Uterus (tissue), 4 donors: Measurements from ENCODE around the gene ZNF853. TPM values are rescaled to one million over a fixed set of nuclear protein-coding genes. Genes with fewer than 3 reads are reported as not detected.

ENCODE experiments used
- DNase-seq, 2 donors: peaks; one replicate each; pipeline ENCODE4 v3.0.0-alpha.2; 2019 to 2020
- H3K27ac ChIP-seq, 2 donors: fragments of 200-600 bp; sonication (generic); 1 replicate in 1 of 2; 2 replicates in 1 of 2; pipeline ENCODE4 v1.5.1; 2016 to 2018
- H3K27me3 ChIP-seq, 2 donors: fragments of 200-600 bp; sonication (generic); one replicate each; pipeline ENCODE4 v1.5.1; 2018 to 2019; ENCODE audit warnings: control low read depth in 1 of 2
- H3K36me3 ChIP-seq, 2 donors: fragments of 200-600 bp; sonication (generic); one replicate each; pipeline ENCODE4 v1.5.1; 2019; ENCODE audit warnings: control low read depth in 1 of 2
- H3K4me1 ChIP-seq, 2 donors: fragments of 200-600 bp; sonication (generic); one replicate each; pipeline ENCODE4 v1.5.1; 2018 to 2019; ENCODE audit warnings: control low read depth in 1 of 2
- H3K4me3 ChIP-seq, 2 donors: fragments of 200-600 bp; sonication (generic); 1 replicate in 1 of 2; 2 replicates in 1 of 2; pipeline ENCODE4 v1.5.1; 2018 to 2019; ENCODE audit warnings: mild to moderate bottlenecking in 1 of 2
- H3K9me3 ChIP-seq, 2 donors: fragments of 200-600 bp; sonication (generic); one replicate each; pipeline ENCODE4 v1.5.1; 2019; ENCODE audit warnings: control low read depth in 1 of 2
- POLR2A ChIP-seq, 2 donors: fragments of 450-650 bp; IDR thresholded peaks; one replicate each; pipeline ENCODE4 v1.6.1; 2016; ENCODE audit warnings: antibody characterized with exemption in 2 of 2, mild to moderate bottlenecking in 1 of 2, moderate library complexity in 1 of 2
- intact Hi-C: fragments of 100-400 bp; cut with DNase I; formaldehyde crosslinking; loops from one replicate; pipeline ENCODE4 v1.15.1; 2023; ENCODE audit warnings: low total_unique reads
- total RNA-seq, 4 donors: library from RNA; depleted of rRNA in 3 of 4; stranded (reverse); fragments of >200 nt in 3 of 4; gene quantifications; one replicate each; pipeline versions ENCODE4 v1.1.0 to v1.2.4, GENCODE V29; 2014 to 2023
- TF ChIP-seq, protein P1 (sequence below), 4 experiments: fragments of 200-600 bp in 2 of 4; fragments of 450-650 bp in 2 of 4; sonication (generic) in 2 of 4; IDR thresholded peaks; one replicate each; pipeline ENCODE4 v1.5.1; 2016 to 2019; ENCODE audit warnings: antibody characterized with exemption in 4 of 4, mild to moderate bottlenecking in 2 of 4, moderate library complexity in 1 of 4
- donor health status: DM: yes; HTN: yes; CAD: no.

The ZNF853 gene
- total RNA-seq, 4 donors from 2014 or later: 0.88 to 20.7 (median 11.8) TPM

- no peaks in the 10 kb centered on the region for H3K36me3 ChIP-seq
- no peak for DNase-seq
Measured at GRCh38 chr7:6643915-6644625, 28.7 kb downstream of the ZNF853 start.

DNA sequence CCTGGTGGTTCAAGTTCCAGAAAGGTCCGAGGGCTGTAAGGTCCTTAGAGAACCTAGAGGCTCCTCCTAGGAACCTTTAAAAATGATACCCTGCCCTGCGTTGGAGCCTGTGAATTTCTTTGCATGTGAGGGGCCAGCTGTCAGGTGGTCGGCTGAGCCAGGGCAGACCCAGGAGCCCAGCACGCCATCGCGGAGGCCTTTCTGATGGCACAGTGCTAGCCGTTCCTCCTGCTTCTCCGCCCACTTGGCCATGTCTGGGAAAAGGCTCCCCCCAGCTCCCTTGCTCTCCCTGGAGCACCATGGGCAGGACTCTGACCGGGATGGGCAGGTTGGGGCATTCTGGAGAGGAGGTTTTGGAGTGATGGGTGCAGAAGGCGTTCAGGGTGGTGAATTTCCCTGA, 29.3 kb downstream of the ZNF853 start:
- TF ChIP-seq, protein P1, sequence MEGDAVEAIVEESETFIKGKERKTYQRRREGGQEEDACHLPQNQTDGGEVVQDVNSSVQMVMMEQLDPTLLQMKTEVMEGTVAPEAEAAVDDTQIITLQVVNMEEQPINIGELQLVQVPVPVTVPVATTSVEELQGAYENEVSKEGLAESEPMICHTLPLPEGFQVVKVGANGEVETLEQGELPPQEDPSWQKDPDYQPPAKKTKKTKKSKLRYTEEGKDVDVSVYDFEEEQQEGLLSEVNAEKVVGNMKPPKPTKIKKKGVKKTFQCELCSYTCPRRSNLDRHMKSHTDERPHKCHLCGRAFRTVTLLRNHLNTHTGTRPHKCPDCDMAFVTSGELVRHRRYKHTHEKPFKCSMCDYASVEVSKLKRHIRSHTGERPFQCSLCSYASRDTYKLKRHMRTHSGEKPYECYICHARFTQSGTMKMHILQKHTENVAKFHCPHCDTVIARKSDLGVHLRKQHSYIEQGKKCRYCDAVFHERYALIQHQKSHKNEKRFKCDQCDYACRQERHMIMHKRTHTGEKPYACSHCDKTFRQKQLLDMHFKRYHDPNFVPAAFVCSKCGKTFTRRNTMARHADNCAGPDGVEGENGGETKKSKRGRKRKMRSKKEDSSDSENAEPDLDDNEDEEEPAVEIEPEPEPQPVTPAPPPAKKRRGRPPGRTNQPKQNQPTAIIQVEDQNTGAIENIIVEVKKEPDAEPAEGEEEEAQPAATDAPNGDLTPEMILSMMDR (IDR thresholded peaks at IDR 0.05): no peak
- no peak for TF ChIP-seq POLR2A (IDR thresholded peaks at IDR 0.05)
- no peaks in the 10 kb centered on the region for H3K9me3 ChIP-seq
- no peak overlapping the region for H3K27ac ChIP-seq
- no peak for DNase-seq
- intact Hi-C loops: no loop called here
- no peaks in the 10 kb centered on the region for H3K27me3 ChIP-seq
- H3K4me1 ChIP-seq: no peaks in the 10 kb centered on the region
- no peaks in the 10 kb centered on the region for H3K36me3 ChIP-seq
- no peak overlapping the region for H3K4me3 ChIP-seq

More at GRCh38 chr7:6643915-6644625, 28.7 kb downstream of the ZNF853 start:
- intact Hi-C loops: no loop called here
- H3K27me3 ChIP-seq: no peaks in the 10 kb centered on the region
- H3K9me3 ChIP-seq: no peaks in the 10 kb centered on the region
- H3K4me3 ChIP-seq: no peak overlapping the region
- H3K27ac ChIP-seq: no peak overlapping the region
- H3K4me1 ChIP-seq: peaks cover 0 to 3% of the 10 kb centered on the region in 2 donors
- TF ChIP-seq POLR2A (IDR thresholded peaks at IDR 0.05): no peak
- TF ChIP-seq, protein P1 (IDR thresholded peaks at IDR 0.05): no peak

- intact Hi-C loops: no loop called here
- Histone ChIP-seq H3K36me3 (no peaks in the 10 kb centered on the region), H3K4me3 (no peak overlapping the region), H3K4me1 (no peaks in the 10 kb centered on the region), H3K27ac (no peak overlapping the region), H3K9me3 (no peaks in the 10 kb centered on the region), H3K27me3 (no peaks in the 10 kb centered on the region)
- TF ChIP-seq, protein P1 (IDR thresholded peaks at IDR 0.05): no peak
- no peak for TF ChIP-seq POLR2A (IDR thresholded peaks at IDR 0.05)
- DNase-seq: no peak
Measured at GRCh38 chr7:6646465-6646864, 31.1 kb downstream of the ZNF853 start.

DNA sequence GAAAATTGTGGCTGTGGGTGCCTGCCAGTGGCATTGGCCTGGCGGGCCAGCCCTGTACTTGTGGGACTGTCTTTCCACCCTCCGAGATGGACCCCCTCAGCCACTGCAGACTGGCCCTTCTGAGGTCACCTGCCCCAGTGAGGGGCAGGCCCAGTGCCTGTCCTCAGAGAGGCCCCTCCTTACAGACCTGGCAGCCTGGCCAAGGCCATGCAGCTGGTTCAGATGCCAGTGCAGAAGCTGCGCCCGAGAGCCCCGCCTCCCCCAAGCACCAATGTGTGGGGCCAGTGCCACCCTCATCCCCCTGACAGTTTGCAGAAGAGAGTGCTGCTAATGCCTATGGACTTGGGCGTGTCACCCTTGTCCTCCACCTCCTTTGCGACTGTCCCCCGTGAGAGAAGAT, 31.7 kb downstream of the ZNF853 start:
- Histone ChIP-seq H3K4me3 (no peak overlapping the region), H3K9me3 (no peaks in the 10 kb centered on the region), H3K27ac (no peak overlapping the region), H3K4me1 (no peaks in the 10 kb centered on the region), H3K27me3 (no peaks in the 10 kb centered on the region), H3K36me3 (no peaks in the 10 kb centered on the region)
- no peak for TF ChIP-seq POLR2A (IDR thresholded peaks at IDR 0.05)
- TF ChIP-seq, protein P1 (IDR thresholded peaks at IDR 0.05): no peak
- no peak for DNase-seq
- intact Hi-C loops: no loop called here

GRCh38 chr7:6647541-6647940, 32.1 kb downstream of the ZNF853 start:
- Histone ChIP-seq H3K4me1 (no peaks in the 10 kb centered on the region), H3K9me3 (no peaks in the 10 kb centered on the region), H3K27me3 (no peaks in the 10 kb centered on the region), H3K27ac (no peak overlapping the region), H3K36me3 (no peaks in the 10 kb centered on the region), H3K4me3 (no peak overlapping the region)
- DNase-seq: no peak
- intact Hi-C loops: no loop called here
- no peak for TF ChIP-seq POLR2A (IDR thresholded peaks at IDR 0.05)
- TF ChIP-seq, protein P1 (IDR thresholded peaks at IDR 0.05): no peak
